Pulmonary artery endothelial cell (primary cell): ENCODE data around the gene NEURL1. TPM values are rescaled to one million over a fixed set of nuclear protein-coding genes. Genes with fewer than 3 reads are reported as not detected.

Experiments used
- DNase-seq: peaks from one replicate; pipeline ENCODE4 v3.0.0-alpha.2; 2011; ENCODE audit warnings: low read depth, low spot score
- total RNA-seq: library from RNA; depleted of rRNA; stranded (reverse); fragments of >200 nt; gene quantifications from 2 replicates; pipeline ENCODE4 v1.2.3, GENCODE V29; 2014

The NEURL1 gene
- total RNA-seq, 1 donor from 2014 or later, result 0.20 TPM

DNA sequence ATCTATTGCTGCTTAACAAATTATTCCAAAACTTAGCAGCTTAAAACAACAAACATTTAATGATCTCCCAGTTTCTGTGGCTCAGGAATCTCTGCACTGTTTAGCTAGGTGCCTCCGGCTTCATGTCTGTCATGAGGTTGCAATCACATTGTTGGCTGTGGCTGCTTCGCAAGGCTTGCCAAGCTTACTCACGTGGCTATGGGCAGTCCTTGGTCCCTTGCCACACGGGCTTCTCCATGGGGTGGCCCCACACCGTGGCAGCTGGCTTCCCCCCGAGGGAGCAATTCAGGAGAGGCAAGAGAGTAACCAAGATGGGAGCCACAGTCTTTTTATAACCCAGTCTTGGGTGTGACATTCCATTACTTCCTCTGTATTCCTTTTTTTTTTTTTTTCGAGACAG lies 67.4 kb downstream of the NEURL1 start:
- no peak for DNase-seq

- DNase-seq, result no peak
Observed at GRCh38 chr10:103562383-103562782, 68.9 kb downstream of the NEURL1 start.

GRCh38 chr10:103563231-103564115 lies 70.0 kb downstream of the NEURL1 start:
- DNase-seq, result no peak

GRCh38 chr10:103564116-103564501 lies 70.6 kb downstream of the NEURL1 start:
- DNase-seq, result no peak

DNA sequence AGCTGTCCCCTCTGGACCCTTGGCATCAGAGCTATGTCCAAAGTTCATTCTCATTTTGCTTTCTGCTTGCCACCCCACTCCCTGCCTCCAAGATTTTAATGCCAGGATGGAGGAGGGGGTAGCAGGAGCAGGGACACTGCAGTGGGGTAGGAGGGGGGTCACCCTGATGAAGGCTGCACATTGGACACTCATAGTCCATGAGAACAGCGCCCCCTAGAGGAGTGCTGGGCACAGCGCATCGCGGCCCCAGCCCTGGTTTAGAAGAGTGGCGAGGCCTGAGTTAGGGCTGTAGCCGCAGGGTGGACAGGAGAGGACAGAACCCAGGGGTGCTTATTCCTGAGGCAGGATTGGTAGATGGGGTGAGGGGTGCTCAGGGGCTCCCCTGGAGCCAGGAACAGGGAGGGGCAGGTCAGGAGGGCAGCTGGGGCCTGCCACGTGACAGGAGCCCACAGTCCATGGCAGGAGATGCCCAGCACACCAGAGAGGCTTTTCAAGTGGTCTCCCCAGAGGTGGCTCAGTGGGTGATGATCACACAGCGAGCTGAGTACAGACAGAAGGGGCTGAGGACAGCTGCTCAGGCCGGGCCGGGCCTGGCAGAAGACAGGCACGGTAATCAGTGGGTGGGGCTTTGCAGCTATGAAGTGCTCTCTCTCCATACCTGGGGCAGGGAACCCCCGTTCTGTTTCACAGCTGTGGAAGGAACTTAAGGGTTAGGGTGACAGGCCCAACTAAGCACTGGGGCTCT lies 71.4 kb downstream of the NEURL1 start:
- DNase-seq, result no peak

GRCh38 chr10:103566536-103566935 lies 73.0 kb downstream of the NEURL1 start:
- no peak for DNase-seq

DNA sequence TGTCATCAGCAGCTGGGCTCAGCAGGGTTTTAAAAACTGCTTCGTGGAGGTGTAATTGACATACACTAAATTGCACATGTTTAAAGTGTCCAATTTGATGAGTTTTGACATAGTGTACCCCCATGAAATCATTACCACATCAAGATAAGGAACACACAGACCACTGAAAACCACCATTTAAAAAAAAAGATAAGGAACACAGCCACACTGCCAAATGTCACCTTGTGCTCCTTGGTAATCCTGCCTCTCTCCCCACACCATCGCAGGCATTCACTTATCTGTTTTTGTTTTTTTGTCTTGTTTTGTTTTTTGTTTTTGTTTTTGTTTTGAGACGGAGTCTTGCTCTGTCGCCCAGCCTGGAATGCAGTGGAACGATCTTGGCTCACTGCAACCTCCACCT lies 75.0 kb downstream of the NEURL1 start:
- no peak for DNase-seq

DNA sequence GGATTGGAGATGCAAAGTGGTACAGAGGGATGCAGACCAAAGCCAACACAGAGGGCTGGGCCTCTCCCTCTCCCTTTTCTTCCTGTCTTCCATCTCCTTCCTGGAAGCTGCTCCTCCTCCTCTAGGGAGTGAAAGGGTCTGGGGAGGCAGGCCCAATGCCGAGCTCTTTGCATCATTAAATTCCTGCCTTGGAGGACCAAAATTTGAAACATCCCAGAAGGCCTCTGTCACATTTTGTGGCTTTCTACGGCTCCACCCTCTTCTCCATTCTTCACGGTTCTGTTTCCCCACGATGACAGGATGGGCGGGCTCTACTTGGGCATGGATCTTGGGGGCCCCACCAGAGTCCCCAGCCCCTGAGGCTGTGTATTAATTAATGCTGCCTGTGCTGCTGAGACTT lies 76.4 kb downstream of the NEURL1 start:
- DNase-seq, result no peak

DNA sequence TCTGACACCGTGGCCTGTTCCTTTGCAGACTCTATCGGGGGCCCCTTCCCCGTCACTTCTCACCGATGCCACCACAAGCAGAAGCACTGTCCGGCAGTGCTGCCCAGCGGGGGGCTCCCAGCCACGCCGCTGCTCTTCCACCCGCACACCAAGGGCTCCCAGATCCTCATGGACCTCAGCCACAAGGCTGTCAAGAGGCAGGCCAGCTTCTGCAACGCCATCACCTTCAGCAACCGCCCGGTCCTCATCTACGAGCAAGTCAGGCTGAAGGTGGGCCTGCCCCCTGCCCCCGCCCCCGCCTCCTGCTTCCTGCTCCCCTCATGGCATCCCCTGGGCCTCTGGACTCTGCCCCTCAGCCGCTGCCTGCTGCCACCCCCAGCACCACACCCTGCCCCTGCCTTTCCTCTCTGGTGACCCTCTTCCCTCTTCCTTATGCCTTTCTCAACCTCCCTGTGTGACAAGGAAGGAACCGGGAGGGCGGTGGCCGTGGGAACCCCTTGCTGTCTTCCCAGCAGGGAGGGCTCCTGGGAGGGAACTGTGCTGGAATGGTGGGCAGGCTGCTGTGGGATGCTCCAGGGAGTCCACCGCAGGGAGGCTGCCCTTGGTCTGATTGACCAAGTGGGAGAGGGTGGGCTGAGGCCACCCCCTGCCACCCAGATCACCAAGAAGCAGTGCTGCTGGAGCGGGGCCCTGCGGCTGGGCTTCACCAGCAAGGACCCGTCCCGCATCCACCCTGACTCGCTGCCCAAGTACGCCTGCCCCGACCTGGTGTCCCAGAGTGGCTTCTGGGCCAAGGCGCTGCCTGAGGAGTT lies 77.5 kb downstream of the NEURL1 start:
- DNase-seq, result no peak

DNA sequence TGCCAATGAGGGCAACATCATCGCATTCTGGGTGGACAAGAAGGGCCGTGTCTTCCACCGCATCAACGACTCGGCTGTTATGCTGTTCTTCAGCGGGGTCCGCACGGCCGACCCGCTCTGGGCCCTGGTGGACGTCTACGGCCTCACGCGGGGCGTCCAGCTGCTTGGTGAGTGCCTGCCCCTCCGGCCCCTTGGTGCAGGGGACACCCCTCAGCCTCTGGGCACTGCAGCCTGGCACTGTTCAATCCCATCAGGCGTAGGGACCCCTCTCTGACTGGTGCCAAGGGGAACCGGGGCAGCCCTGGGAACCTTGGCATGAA lies 78.1 kb downstream of the NEURL1 start:
- DNase-seq, result no peak

- DNase-seq, result no peak
Observed at GRCh38 chr10:103572347-103573204, 79.1 kb downstream of the NEURL1 start.

GRCh38 chr10:103573205-103573487 lies 79.6 kb downstream of the NEURL1 start:
- no peak for DNase-seq

DNA sequence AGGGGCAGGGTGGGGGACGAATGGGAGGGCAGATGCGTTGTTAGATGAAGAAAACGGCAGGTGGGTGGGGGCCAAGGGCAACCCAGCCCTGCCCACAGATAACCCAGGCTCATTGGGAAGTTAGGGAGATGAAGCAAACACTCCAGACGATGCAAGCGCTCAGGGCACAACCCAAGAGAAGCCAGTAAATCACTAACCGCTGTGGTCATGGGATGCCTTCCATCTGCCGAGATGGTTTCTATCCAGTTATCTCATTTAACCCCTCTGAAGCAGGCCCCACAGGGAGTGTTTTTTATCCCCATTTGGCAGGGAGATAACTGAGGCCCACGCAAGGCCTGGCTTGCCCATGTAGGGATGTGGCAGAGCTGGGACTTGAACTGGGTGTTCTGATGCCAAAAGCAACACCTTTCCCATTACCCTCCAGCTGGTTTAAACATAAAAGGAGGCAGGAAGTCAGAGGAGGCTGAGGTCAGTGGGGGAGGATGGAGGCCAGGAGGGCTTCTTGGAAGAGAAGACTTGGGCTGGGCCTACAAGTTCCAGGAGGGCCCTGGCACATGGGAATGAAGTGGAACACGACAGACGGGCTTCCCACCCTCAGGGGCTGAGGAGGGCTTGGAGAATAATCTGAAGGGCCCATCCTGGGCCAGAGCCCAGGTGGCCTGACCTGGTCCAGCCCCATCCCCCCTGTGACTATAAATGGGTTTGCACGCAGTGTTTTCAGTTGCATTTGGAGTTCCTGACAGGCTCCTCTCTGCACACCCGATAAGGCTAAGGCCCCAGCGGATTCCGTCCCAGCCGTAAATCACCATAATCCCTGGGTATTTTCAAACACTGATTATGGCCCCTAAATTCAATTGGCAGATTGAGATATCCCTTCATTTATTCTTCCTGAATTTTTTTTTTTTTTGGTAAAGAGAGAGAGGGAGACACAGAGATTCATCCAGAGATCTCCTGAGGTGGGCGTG lies 80.9 kb downstream of the NEURL1 start:
- DNase-seq, result no peak

- no peak for DNase-seq
Observed at GRCh38 chr10:103575416-103576075, 82.0 kb downstream of the NEURL1 start.

DNA sequence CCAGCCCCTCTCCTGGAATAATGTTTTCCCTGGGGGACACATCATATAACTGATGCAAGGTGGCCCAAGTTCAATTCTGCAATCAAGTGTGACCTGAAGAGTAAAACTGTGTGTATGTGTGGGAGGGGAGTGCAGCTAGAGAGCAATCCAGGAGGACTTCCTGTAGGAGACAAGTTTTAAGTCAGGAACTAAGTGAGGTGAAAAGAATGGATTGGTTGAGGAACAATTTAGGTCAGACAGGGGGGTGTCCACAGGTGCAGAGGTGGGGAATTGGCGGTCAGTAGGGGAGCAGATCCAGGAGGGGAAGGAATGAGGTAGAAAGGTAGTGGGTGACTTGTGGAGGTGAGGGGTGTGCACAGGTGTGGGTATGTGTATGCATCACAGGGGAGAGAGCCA lies 82.6 kb downstream of the NEURL1 start:
- DNase-seq, result no peak

DNA sequence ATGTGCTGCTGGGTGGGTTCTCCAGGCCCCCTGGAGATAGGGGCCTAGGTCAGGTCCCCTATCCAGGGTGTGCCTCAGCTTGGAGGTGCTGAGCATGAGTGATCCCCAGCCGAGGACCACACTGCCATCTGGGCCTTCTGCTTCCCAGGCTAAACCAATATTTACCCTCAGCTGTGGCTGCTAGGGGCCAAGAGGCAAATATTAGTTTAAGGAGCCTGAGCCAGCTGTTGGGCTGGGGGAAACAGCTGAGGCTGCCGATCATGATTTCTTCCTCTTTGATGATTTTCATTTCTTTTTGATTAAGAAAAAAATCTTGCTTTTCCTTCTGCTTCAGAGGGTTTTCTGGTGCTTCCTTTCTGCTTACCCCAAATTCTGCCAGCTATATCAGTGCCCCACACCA lies 83.4 kb downstream of the NEURL1 start:
- DNase-seq, result no peak

- no peak for DNase-seq
Observed at GRCh38 chr10:103578782-103579382, 85.4 kb downstream of the NEURL1 start.

- DNase-seq, result no peak
Observed at GRCh38 chr10:103580011-103580410, 86.5 kb downstream of the NEURL1 start.

DNA sequence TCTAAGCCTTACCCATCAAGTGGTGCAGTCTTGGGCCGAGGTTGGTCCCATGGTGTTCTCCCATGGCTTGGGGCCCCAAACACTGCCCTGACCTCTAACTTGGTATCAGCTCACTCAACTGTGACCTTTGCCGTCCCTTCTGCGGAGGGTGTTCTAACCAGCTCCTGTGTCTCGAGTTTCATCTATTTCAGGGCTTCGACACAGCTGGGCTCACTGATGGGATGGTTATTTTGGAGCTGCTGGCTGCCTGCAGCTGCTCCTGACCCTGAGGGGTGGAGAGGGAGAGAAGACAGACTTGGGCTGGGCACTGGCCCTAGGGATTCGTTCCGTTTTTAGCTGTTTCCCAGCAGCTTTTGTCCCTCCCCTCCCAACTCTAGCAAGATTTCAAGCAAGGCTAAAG lies 86.9 kb downstream of the NEURL1 start:
- no peak for DNase-seq
